K562 (cell line): ENCODE data around the gene SRP72. TPM values are rescaled to one million over a fixed set of nuclear protein-coding genes. Genes with fewer than 3 reads are reported as not detected.
A peak's percentile ranks its signal among the peaks of the same experiment; 100 is the strongest.

ENCODE experiments used
- BACH1 ChIP-seq: fragments of 200-800 bp; sonication (Bioruptor generic); IDR thresholded peaks from 2 replicates; pipeline ENCODE4 v1.6.1; 2016; ENCODE audit warnings: missing genetic modification characterization, missing compliant biosample characterization
- CXXC5 ChIP-seq: fragments of 250-450 bp; sonication (Bioruptor Pico); IDR thresholded peaks from 2 replicates; pipeline ENCODE4 v1.8.0; 2022; ENCODE audit warnings: inconsistent platforms, mild to moderate bottlenecking, moderate library complexity
- ELK1 ChIP-seq: sonication (generic); formaldehyde crosslinking; IDR thresholded peaks from 2 replicates; pipeline ENCODE4 v1.8.1; 2022; ENCODE audit warnings: missing genetic modification reagents
- ETS1 ChIP-seq: conservative IDR thresholded peaks from 2 replicates; pipeline ENCODE4 v1.6.1; 2011; ENCODE audit warnings: low read depth, mild to moderate bottlenecking, low read length; ENCODE audit not compliant: control insufficient read depth
- MECOM ChIP-seq: fragments of 250-450 bp; sonication (Bioruptor Pico); IDR thresholded peaks from 2 replicates; pipeline ENCODE4 v1.8.0; 2022; ENCODE audit warnings: inconsistent platforms
- MGA ChIP-seq: fragments of 450-650 bp; IDR thresholded peaks from 2 replicates; pipeline ENCODE4 v1.6.1; 2016; ENCODE audit warnings: mild to moderate bottlenecking, moderate library complexity
- MLLT1 ChIP-seq, 2 experiments: fragments of 450-650 bp; IDR thresholded peaks; 2 replicates each; pipeline ENCODE4 v1.6.1; 2016
- MTA1 ChIP-seq: fragments of 450-650 bp; IDR thresholded peaks from 2 replicates; pipeline ENCODE4 v1.6.1; 2017; ENCODE audit warnings: borderline replicate concordance
- PCBP1 ChIP-seq: fragments of 200-400 bp; formaldehyde crosslinking; IDR thresholded peaks from 2 replicates; pipeline ENCODE4 v1.6.1; 2018; ENCODE audit warnings: mild to moderate bottlenecking, low read depth, low read length; ENCODE audit not compliant: poor library complexity, severe bottlenecking
- ZBED1 ChIP-seq: IDR thresholded peaks from 2 replicates; pipeline ENCODE4 v1.6.1; 2014
- ZFP1 ChIP-seq: fragments of 450-650 bp; formaldehyde crosslinking; IDR thresholded peaks from 2 replicates; pipeline ENCODE4 v1.4.0; 2020; ENCODE audit warnings: mild to moderate bottlenecking, mixed read lengths
- polyA plus RNA-seq, 8 experiments: library from polyadenylated mRNA; depleted of rRNA in 4 of 8; stranded (reverse) in 5 of 8; unstranded in 3 of 8; fragments of >200 nt; fragmentation: Nextera tagmentation in 2 of 8; fragmentation: Illumina TruSeq in 1 of 8; extraction: Ambion mirVana in 2 of 8; extraction: Trizol in 1 of 8; gene quantifications; 2 replicates each; pipeline versions ENCODE4 v1.2.1 to v1.2.3, GENCODE V29; 2011 to 2014; ENCODE audit warnings: inconsistent platforms in 1 of 8, missing spikeins in 1 of 8
- total RNA-seq, 7 experiments: library from RNA; depleted of rRNA in 6 of 7; stranded (reverse); fragments of >200 nt in 6 of 7; fragmentation: Illumina TruSeq in 2 of 7; extraction: Trizol in 2 of 7; gene quantifications; 2 replicates each; pipeline versions ENCODE4 v1.2.1 to v1.2.3, GENCODE V29; 2011 to 2021; ENCODE audit warnings: low replicate concordance in 1 of 7

SRP72 gene
- total and polyA plus RNA-seq, 9 of the 15 experiments (the other 6 are each of a cell fraction or from before 2014, with no cell fraction given), result 124 to 341 (median 202) TPM

GRCh38 chr4:56530269-56531148 lies 63.1 kb downstream of the SRP72 start (continued):
- TF ChIP-seq ETS1 (0 out of 2 replicates have a peak, but pooled peaks have one; percentile 31), ZBED1 (peak; percentile 99), MTA1 (no peak), MECOM (CRISPR knock-in tag) (no peak), BACH1 (tag) (no peak), ZFP1 (CRISPR knock-in tag) (no peak), CXXC5 (CRISPR knock-in tag) (peak; percentile 60), MLLT1 (IDR thresholded peaks at IDR 0.05) (no peak), MGA (peak; percentile 75), ELK1 (CRISPR knock-in tag) (no peak), PCBP1 (no peak)
